Measurements from ENCODE around the gene TMEM47.

Gene TMEM47

GRCh38 chrX:34584781-34585180 lies 72.3 kb downstream of the TMEM47 start:
- no peak for DNase-seq

GRCh38 chrX:34580069-34580468 lies 77.0 kb downstream of the TMEM47 start:
- DNase-seq = no peak

GRCh38 chrX:34578237-34578636 lies 78.8 kb downstream of the TMEM47 start:
- no peak for DNase-seq

Data from NCI-H2081 treated with DMSO at 0.1 percent for 48 hours (cell line).